ENCODE results near the gene TYROBP. TPM values are rescaled to one million over a fixed set of nuclear protein-coding genes. Genes with fewer than 3 reads are reported as not detected.

The TYROBP gene
- total RNA-seq, 1 experiment from 2014 or later: not detected

GRCh38 chr19:35885225-35885738 is 22.8 kb downstream of the TYROBP start:
- Histone ChIP-seq H3K27me3 (replicated peaks; ENCODE audit: insufficient read depth, low read depth, low read length, poor library complexity) (no peaks in the 10 kb centered on the region), H3K36me3 (ENCODE audit: insufficient read depth, low read length, poor library complexity, severe bottlenecking) (peaks cover 19% of the 10 kb centered on the region), H3K27ac (ENCODE audit: low read depth, low read length, poor library complexity, severe bottlenecking) (no peak overlapping the region), H3K4me3 (ENCODE audit: low read depth, low read length, poor library complexity, severe bottlenecking) (no peak overlapping the region), H3K9me3 (ENCODE audit: low read depth, low read length, poor library complexity, severe bottlenecking) (no peaks in the 10 kb centered on the region), H3K4me1 (ENCODE audit: insufficient read depth, low read length, poor library complexity, severe bottlenecking) (no peaks in the 10 kb centered on the region)
- ChIA-PET CTCF (no interaction called here), POLR2A (ENCODE audit: low non-redundant PET) (no interaction called here)
- intact Hi-C loops (cut with micrococcal nuclease; ENCODE audit: unreplicated experiment): no loop called here
- no TSS peak for BruUV-seq (replicated peaks)
- DNase-seq (ENCODE audit: low spot score): no peak
- TF ChIP-seq, protein P1, sequence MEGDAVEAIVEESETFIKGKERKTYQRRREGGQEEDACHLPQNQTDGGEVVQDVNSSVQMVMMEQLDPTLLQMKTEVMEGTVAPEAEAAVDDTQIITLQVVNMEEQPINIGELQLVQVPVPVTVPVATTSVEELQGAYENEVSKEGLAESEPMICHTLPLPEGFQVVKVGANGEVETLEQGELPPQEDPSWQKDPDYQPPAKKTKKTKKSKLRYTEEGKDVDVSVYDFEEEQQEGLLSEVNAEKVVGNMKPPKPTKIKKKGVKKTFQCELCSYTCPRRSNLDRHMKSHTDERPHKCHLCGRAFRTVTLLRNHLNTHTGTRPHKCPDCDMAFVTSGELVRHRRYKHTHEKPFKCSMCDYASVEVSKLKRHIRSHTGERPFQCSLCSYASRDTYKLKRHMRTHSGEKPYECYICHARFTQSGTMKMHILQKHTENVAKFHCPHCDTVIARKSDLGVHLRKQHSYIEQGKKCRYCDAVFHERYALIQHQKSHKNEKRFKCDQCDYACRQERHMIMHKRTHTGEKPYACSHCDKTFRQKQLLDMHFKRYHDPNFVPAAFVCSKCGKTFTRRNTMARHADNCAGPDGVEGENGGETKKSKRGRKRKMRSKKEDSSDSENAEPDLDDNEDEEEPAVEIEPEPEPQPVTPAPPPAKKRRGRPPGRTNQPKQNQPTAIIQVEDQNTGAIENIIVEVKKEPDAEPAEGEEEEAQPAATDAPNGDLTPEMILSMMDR (conservative IDR thresholded peaks at IDR 0.05; ENCODE audit: low read depth, low read length): no peak
- TF ChIP-seq EZH2 (IDR thresholded peaks at IDR 0.05; ENCODE audit: borderline replicate concordance, low read depth, low read length, poor library complexity, severe bottlenecking): no peak

- TF ChIP-seq, protein P1 (conservative IDR thresholded peaks at IDR 0.05; ENCODE audit: low read depth, low read length): no peak
- no peak for TF ChIP-seq EZH2 (IDR thresholded peaks at IDR 0.05; ENCODE audit: borderline replicate concordance, low read depth, low read length, poor library complexity, severe bottlenecking)
- Histone ChIP-seq H3K27ac (ENCODE audit: low read depth, low read length, poor library complexity, severe bottlenecking) (no peak overlapping the region), H3K27me3 (replicated peaks; ENCODE audit: insufficient read depth, low read depth, low read length, poor library complexity) (no peaks in the 10 kb centered on the region), H3K4me3 (ENCODE audit: low read depth, low read length, poor library complexity, severe bottlenecking) (no peak overlapping the region), H3K4me1 (ENCODE audit: insufficient read depth, low read length, poor library complexity, severe bottlenecking) (no peaks in the 10 kb centered on the region), H3K9me3 (ENCODE audit: low read depth, low read length, poor library complexity, severe bottlenecking) (no peaks in the 10 kb centered on the region), H3K36me3 (ENCODE audit: insufficient read depth, low read length, poor library complexity, severe bottlenecking) (peaks cover 7% of the 10 kb centered on the region)
- ChIA-PET POLR2A (ENCODE audit: low non-redundant PET) (no interaction called here), CTCF (no interaction called here)
- no TSS peak for BruUV-seq (replicated peaks)
- intact Hi-C loops (cut with micrococcal nuclease; ENCODE audit: unreplicated experiment): no loop called here
- DNase-seq (ENCODE audit: low spot score): no peak
Observed at GRCh38 chr19:35883882-35884281, 24.2 kb downstream of the TYROBP start.

- H3K36me3 ChIP-seq (ENCODE audit: insufficient read depth, low read length, poor library complexity, severe bottlenecking): no peaks in the 10 kb centered on the region
- TF ChIP-seq, protein P1 (conservative IDR thresholded peaks at IDR 0.05; ENCODE audit: low read depth, low read length): peak; percentile 57
- no peak for TF ChIP-seq EZH2 (IDR thresholded peaks at IDR 0.05; ENCODE audit: borderline replicate concordance, low read depth, low read length, poor library complexity, severe bottlenecking)
- ChIA-PET POLR2A (ENCODE audit: low non-redundant PET) (no interaction called here), CTCF (interaction anchor here (0.6 to 0.7 kb wide), 2 partner anchors 55 to 287 kb away, joined by 4 read pairs; no protein-coding TSS in a partner anchor)
- no TSS peak for BruUV-seq (replicated peaks)
- no peak overlapping the region for H3K27ac ChIP-seq (ENCODE audit: low read depth, low read length, poor library complexity, severe bottlenecking)
- intact Hi-C loops (cut with micrococcal nuclease; ENCODE audit: unreplicated experiment): loop anchor here (1.0 kb wide), 1 partner anchor 49 kb away; no protein-coding TSS in a partner anchor
- no peaks in the 10 kb centered on the region for H3K9me3 ChIP-seq (ENCODE audit: low read depth, low read length, poor library complexity, severe bottlenecking)
- no peaks in the 10 kb centered on the region for H3K4me1 ChIP-seq (ENCODE audit: insufficient read depth, low read length, poor library complexity, severe bottlenecking)
- DNase-seq (ENCODE audit: low spot score): peak; percentile 82
- H3K27me3 ChIP-seq (replicated peaks; ENCODE audit: insufficient read depth, low read depth, low read length, poor library complexity): no peaks in the 10 kb centered on the region
- H3K4me3 ChIP-seq (ENCODE audit: low read depth, low read length, poor library complexity, severe bottlenecking): no peak overlapping the region
Observed at GRCh38 chr19:35882114-35882832, 25.8 kb downstream of the TYROBP start.
